GM12864 (cell line): ENCODE data around the gene SOX9.
A peak's percentile ranks its signal among the peaks of the same experiment; 100 is the strongest.
"Not testable (repeated sequence)": the region's sequence is repeated elsewhere in the genome, so short reads cannot be mapped to it uniquely, and the experiment has no call there.

Experiments used
- DNase-seq: peaks from one replicate; pipeline ENCODE4 v3.0.0-alpha.2; 2011; ENCODE audit warnings: low read depth
- H3K4me3 ChIP-seq: 2 replicates; pipeline ENCODE4 v1.5.1; 2011; ENCODE audit warnings: mild to moderate bottlenecking, low read depth, low read length, control low read depth
- TF ChIP-seq, protein P1 (sequence below): IDR thresholded peaks from 2 replicates; pipeline ENCODE4 v1.5.1; 2011; ENCODE audit warnings: low read depth, mild to moderate bottlenecking, moderate library complexity, low read length, control low read depth, inconsistent platforms; ENCODE audit errors: missing control alignments

The SOX9 gene

GRCh38 chr17:72110231-72110941, 10.4 kb upstream of the SOX9 start:
- TF ChIP-seq, protein P1, sequence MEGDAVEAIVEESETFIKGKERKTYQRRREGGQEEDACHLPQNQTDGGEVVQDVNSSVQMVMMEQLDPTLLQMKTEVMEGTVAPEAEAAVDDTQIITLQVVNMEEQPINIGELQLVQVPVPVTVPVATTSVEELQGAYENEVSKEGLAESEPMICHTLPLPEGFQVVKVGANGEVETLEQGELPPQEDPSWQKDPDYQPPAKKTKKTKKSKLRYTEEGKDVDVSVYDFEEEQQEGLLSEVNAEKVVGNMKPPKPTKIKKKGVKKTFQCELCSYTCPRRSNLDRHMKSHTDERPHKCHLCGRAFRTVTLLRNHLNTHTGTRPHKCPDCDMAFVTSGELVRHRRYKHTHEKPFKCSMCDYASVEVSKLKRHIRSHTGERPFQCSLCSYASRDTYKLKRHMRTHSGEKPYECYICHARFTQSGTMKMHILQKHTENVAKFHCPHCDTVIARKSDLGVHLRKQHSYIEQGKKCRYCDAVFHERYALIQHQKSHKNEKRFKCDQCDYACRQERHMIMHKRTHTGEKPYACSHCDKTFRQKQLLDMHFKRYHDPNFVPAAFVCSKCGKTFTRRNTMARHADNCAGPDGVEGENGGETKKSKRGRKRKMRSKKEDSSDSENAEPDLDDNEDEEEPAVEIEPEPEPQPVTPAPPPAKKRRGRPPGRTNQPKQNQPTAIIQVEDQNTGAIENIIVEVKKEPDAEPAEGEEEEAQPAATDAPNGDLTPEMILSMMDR: no peak
- DNase-seq: no peak
- no peak overlapping the region for H3K4me3 ChIP-seq

- TF ChIP-seq, protein P1: no peak
- DNase-seq: no peak
- H3K4me3 ChIP-seq: no peak overlapping the region
Observed at GRCh38 chr17:72110942-72111318, 9.9 kb upstream of the SOX9 start.

DNA sequence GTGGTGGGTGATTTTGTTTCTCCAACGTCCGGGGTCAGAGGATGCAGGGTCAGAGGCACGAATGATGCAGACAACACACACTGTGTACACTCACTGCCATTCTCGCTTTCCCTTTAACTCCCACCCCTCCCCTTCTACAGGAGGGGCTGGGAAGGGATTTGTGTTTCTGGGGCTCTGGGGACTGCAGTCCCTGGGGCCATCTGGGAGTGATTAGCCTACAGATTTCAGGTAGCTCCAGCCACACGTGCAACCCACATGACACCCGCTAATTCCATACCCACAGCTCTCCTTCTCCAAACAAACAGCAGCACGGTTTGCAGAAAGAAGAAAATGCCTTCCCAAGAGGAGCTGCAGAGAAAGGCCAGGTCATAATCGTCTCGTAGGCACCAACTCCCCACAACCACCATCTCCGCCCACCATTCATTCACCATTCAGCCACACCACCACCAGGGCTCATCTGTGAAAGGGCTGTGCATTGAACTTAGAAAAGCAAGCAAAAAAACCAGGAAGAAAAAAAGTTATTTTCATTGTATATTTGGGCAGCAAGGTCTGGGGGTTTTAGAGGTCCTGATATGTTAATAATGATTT, 9.4 kb upstream of the SOX9 start:
- no peak overlapping the region for H3K4me3 ChIP-seq
- DNase-seq: no peak
- TF ChIP-seq, protein P1: no peak

DNA sequence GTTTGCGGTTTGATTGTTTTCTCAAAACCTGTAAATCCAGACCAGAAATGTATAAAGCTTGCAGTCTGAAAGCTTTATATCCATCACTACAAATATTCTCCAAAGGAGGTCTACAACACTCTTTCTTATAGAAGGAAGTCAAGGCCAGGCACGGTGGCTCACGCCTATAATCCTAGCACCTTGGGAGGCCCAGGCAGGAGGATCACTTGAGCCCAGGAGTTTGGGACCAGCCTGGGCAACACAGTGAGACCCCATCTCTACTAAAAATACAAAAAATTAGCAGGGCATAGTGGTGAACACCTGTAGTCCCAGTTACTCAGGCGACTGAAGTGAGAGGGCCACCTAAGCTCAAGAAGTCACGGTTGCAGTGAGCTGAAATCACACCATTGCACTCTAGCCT, 8.9 kb upstream of the SOX9 start:
- DNase-seq: not testable (repeated sequence)

DNA sequence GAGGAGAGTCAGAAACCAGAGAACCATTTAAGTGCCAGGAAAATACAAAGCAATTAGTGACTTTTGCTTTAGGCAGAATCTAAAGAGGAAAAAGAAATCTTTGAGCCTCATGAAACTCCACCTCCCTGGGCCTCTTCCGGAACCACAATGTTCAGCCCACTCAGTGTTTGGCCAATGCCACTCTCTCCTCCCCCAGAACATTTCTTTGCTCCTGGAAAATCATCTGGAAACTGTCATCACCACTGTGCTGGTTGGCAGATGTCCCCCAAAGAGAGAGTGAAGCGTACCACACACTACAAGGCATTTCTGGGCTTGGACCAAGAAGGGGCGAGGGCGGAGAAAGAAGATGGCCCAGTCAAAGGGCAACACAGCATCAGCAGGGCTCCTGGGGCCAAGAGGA, 7.1 kb upstream of the SOX9 start:
- TF ChIP-seq, protein P1: no peak
- no peak for DNase-seq
- H3K4me3 ChIP-seq: no peak overlapping the region

More for the DNA sequence above, 8.9 kb upstream of the SOX9 start:
- H3K4me3 ChIP-seq: not testable (repeated sequence)

GRCh38 chr17:72115781-72116525, 4.9 kb upstream of the SOX9 start:
- TF ChIP-seq, protein P1: no peak
- no peak overlapping the region for H3K4me3 ChIP-seq
- no peak for DNase-seq

- DNase-seq: no peak
Observed at GRCh38 chr17:72116661-72117521, 3.9 kb upstream of the SOX9 start.

More at GRCh38 chr17:72116661-72117521, 3.9 kb upstream of the SOX9 start:
- TF ChIP-seq, protein P1: no peak
- peak overlapping the region; percentile 2 for H3K4me3 ChIP-seq
